Subcutaneous abdominal adipose tissue (tissue), 5 donors: ENCODE measurements around the gene RAPGEF2.
"Not testable (repeated sequence)": the region's sequence is repeated elsewhere in the genome, so short reads cannot be mapped to it uniquely, and the experiment has no call there.

Source experiments
- H3K27ac ChIP-seq: one replicate; pipeline ENCODE4 v1.7.0; 2013; ENCODE audit warnings: low read depth, mild to moderate bottlenecking, inconsistent platforms, low read length, moderate library complexity
- H3K27me3 ChIP-seq, 5 donors: one replicate each; pipeline ENCODE4 v1.7.0; 2013; ENCODE audit warnings: low read length in 5 of 5, inconsistent platforms in 1 of 5; ENCODE audit not compliant: control insufficient read depth in 5 of 5, insufficient read depth in 4 of 5
- H3K36me3 ChIP-seq, 5 donors: one replicate each; pipeline ENCODE4 v1.7.0; 2013; ENCODE audit warnings: low read length in 5 of 5; ENCODE audit not compliant: control insufficient read depth in 5 of 5, insufficient read depth in 5 of 5
- H3K4me1 ChIP-seq, 5 donors: one replicate each; pipeline ENCODE4 v1.7.0; 2013; ENCODE audit warnings: low read length in 5 of 5, mild to moderate bottlenecking in 3 of 5, moderate library complexity in 1 of 5; ENCODE audit not compliant: control insufficient read depth in 5 of 5, insufficient read depth in 5 of 5
- H3K4me3 ChIP-seq, 5 donors: one replicate each; pipeline ENCODE4 v1.7.0; 2013; ENCODE audit warnings: low read length in 5 of 5, low read depth in 1 of 5
- H3K9ac ChIP-seq, 5 donors: one replicate each; pipeline ENCODE4 v1.7.0; 2013; ENCODE audit warnings: low read length in 5 of 5, mild to moderate bottlenecking in 4 of 5, moderate library complexity in 3 of 5
- H3K9me3 ChIP-seq, 5 donors: one replicate each; pipeline ENCODE4 v1.7.0; 2013; ENCODE audit warnings: low read length in 5 of 5; ENCODE audit not compliant: control insufficient read depth in 5 of 5
- donor health status: healthy.
- donor health status: healthy.
- donor health status: healthy.
- donor health status: healthy.
- donor health status: healthy.

RAPGEF2 gene

GRCh38 chr4:159374749-159375530, 272.1 kb downstream of the RAPGEF2 start:
- Histone ChIP-seq H3K4me3 (no peak overlapping the region), H3K36me3 (no peaks in the 10 kb centered on the region), H3K9ac (no peak overlapping the region), H3K9me3 (no peaks in the 10 kb centered on the region), H3K27me3 (no peaks in the 10 kb centered on the region), H3K4me1 (no peaks in the 10 kb centered on the region), H3K27ac (no peak overlapping the region)

GRCh38 chr4:159376289-159376688, 273.4 kb downstream of the RAPGEF2 start:
- H3K4me3 ChIP-seq, result no peak overlapping the region
- H3K27ac ChIP-seq, result no peak overlapping the region
- H3K36me3 ChIP-seq, result no peaks in the 10 kb centered on the region
- H3K9me3 ChIP-seq, result no peaks in the 10 kb centered on the region
- no peak overlapping the region for H3K9ac ChIP-seq
- no peaks in the 10 kb centered on the region for H3K4me1 ChIP-seq
- no peaks in the 10 kb centered on the region for H3K27me3 ChIP-seq

GRCh38 chr4:159378056-159378616, 275.3 kb downstream of the RAPGEF2 start:
- Histone ChIP-seq H3K4me1 (peaks cover 0 to 3% (median 0%) of the 10 kb centered on the region in 5 donors), H3K9me3 (no peaks in the 10 kb centered on the region), H3K9ac (no peak overlapping the region), H3K27me3 (no peaks in the 10 kb centered on the region), H3K27ac (no peak overlapping the region), H3K4me3 (no peak overlapping the region), H3K36me3 (no peaks in the 10 kb centered on the region)

GRCh38 chr4:159379064-159379463, 276.2 kb downstream of the RAPGEF2 start:
- not testable (repeated sequence) for H3K9me3 ChIP-seq, H3K27me3 ChIP-seq, H3K27ac ChIP-seq, H3K36me3 ChIP-seq, H3K4me3 ChIP-seq, H3K9ac ChIP-seq, H3K4me1 ChIP-seq

GRCh38 chr4:159379836-159380235, 277.0 kb downstream of the RAPGEF2 start:
- Histone ChIP-seq H3K4me1 (peaks cover 0 to 4% (median 0%) of the 10 kb centered on the region in 5 donors), H3K27me3 (no peaks in the 10 kb centered on the region), H3K36me3 (no peaks in the 10 kb centered on the region), H3K9me3 (no peaks in the 10 kb centered on the region), H3K9ac (no peak overlapping the region), H3K27ac (no peak overlapping the region), H3K4me3 (no peak overlapping the region)

GRCh38 chr4:159382856-159383561, 280.1 kb downstream of the RAPGEF2 start:
- Histone ChIP-seq H3K9me3 (no peaks in the 10 kb centered on the region), H3K4me1 (peaks cover 0 to 4% (median 0%) of the 10 kb centered on the region in 5 donors), H3K9ac (no peak overlapping the region), H3K4me3 (peak overlapping the region in 2 of 5 donors; percentile 19 to 24), H3K27ac (no peak overlapping the region), H3K36me3 (no peaks in the 10 kb centered on the region), H3K27me3 (peaks cover 0 to 3% (median 0%) of the 10 kb centered on the region in 5 donors)

- Histone ChIP-seq H3K9me3 (no peaks in the 10 kb centered on the region), H3K27me3 (peaks cover 0 to 3% (median 0%) of the 10 kb centered on the region in 5 donors), H3K36me3 (no peaks in the 10 kb centered on the region), H3K9ac (no peak overlapping the region), H3K4me3 (no peak overlapping the region), H3K27ac (no peak overlapping the region), H3K4me1 (peaks cover 0 to 4% (median 0%) of the 10 kb centered on the region in 5 donors)
Measured at GRCh38 chr4:159383562-159383931, 280.7 kb downstream of the RAPGEF2 start.

GRCh38 chr4:159384017-159384416, 281.1 kb downstream of the RAPGEF2 start:
- H3K9me3 ChIP-seq, result no peaks in the 10 kb centered on the region
- peaks cover 0 to 3% (median 0%) of the 10 kb centered on the region in 5 donors for H3K27me3 ChIP-seq
- H3K4me3 ChIP-seq, result no peak overlapping the region
- H3K36me3 ChIP-seq, result no peaks in the 10 kb centered on the region
- H3K9ac ChIP-seq, result no peak overlapping the region
- H3K27ac ChIP-seq, result no peak overlapping the region
- peaks cover 0 to 4% (median 0%) of the 10 kb centered on the region in 5 donors for H3K4me1 ChIP-seq

GRCh38 chr4:159384632-159385031, 281.8 kb downstream of the RAPGEF2 start:
- Histone ChIP-seq H3K36me3 (no peaks in the 10 kb centered on the region), H3K4me3 (no peak overlapping the region), H3K27ac (no peak overlapping the region), H3K4me1 (peaks cover 0 to 4% (median 0%) of the 10 kb centered on the region in 5 donors), H3K9me3 (no peaks in the 10 kb centered on the region), H3K9ac (no peak overlapping the region), H3K27me3 (peaks cover 0 to 3% (median 0%) of the 10 kb centered on the region in 5 donors)

- Histone ChIP-seq H3K9me3 (no peaks in the 10 kb centered on the region), H3K9ac (no peak overlapping the region), H3K27me3 (peaks cover 0 to 3% (median 0%) of the 10 kb centered on the region in 5 donors), H3K36me3 (no peaks in the 10 kb centered on the region), H3K27ac (no peak overlapping the region), H3K4me1 (peaks cover 0 to 4% (median 3%) of the 10 kb centered on the region in 5 donors), H3K4me3 (no peak overlapping the region)
Measured at GRCh38 chr4:159386620-159387019, 283.7 kb downstream of the RAPGEF2 start.
